CD4-positive, CD25-positive, alpha-beta regulatory T cell (primary cell): ENCODE results near the gene S100A12. TPM values are rescaled to one million over a fixed set of nuclear protein-coding genes. Genes with fewer than 3 reads are reported as not detected.
A peak's percentile ranks its signal among the peaks of the same experiment; 100 is the strongest.

Source experiments
- ATAC-seq, 2 donors: fragments of 150-1000 bp; cut with Tn5 transposase; one replicate each; pipeline ENCODE4 v1.10.0; 2021; ENCODE audit warnings: low read depth in 2 of 2, moderate number of reproducible peaks in 2 of 2, moderate library complexity in 1 of 2
- DNase-seq, 3 donors: peaks; one replicate each; pipeline versions ENCODE4 v3.0.0 to v3.0.0-alpha.2; 2012 to 2022; ENCODE audit warnings: mixed read lengths in 1 of 3
- H3K27ac ChIP-seq: one replicate; pipeline ENCODE4 v1.7.0; 2013; ENCODE audit warnings: mild to moderate bottlenecking, low read length; ENCODE audit not compliant: insufficient read depth, poor library complexity, severe bottlenecking
- H3K27me3 ChIP-seq: one replicate; pipeline ENCODE4 v1.7.0; 2013; ENCODE audit warnings: low read length; ENCODE audit not compliant: control insufficient read depth, insufficient read depth
- H3K36me3 ChIP-seq: one replicate; pipeline ENCODE4 v1.7.0; 2013; ENCODE audit warnings: mild to moderate bottlenecking, low read length, moderate library complexity; ENCODE audit not compliant: control insufficient read depth, insufficient read depth
- H3K4me1 ChIP-seq: 2 replicates; pipeline ENCODE4 v1.7.0; 2013; ENCODE audit warnings: mild to moderate bottlenecking, low read length; ENCODE audit not compliant: insufficient read depth, control insufficient read depth, poor library complexity, severe bottlenecking
- H3K4me3 ChIP-seq: one replicate; pipeline ENCODE4 v1.7.0; 2013; ENCODE audit warnings: low read depth, mild to moderate bottlenecking, low read length, moderate library complexity
- H3K9me3 ChIP-seq, 2 experiments: 1 replicate in 1 of 2; 2 replicates in 1 of 2; pipeline ENCODE4 v1.7.0; 2013; ENCODE audit warnings: low read length in 2 of 2, mild to moderate bottlenecking in 1 of 2, moderate library complexity in 1 of 2; ENCODE audit not compliant: control insufficient read depth in 2 of 2
- H3K27ac Mint-ChIP-seq, 3 donors: one replicate each; pipeline ENCODE4 v1.8.0; 2020 to 2022; ENCODE audit warnings: mild to moderate bottlenecking in 3 of 3, mixed read lengths in 3 of 3, moderate library complexity in 2 of 3
- H3K27me3 Mint-ChIP-seq: one replicate; pipeline ENCODE4 v1.8.0; 2022; ENCODE audit warnings: mild to moderate bottlenecking, mixed read lengths
- H3K36me3 Mint-ChIP-seq: one replicate; pipeline ENCODE4 v1.8.0; 2020; ENCODE audit warnings: mixed read lengths
- H3K4me1 Mint-ChIP-seq, 4 donors: one replicate each; pipeline ENCODE4 v1.8.0; 2020 to 2022; ENCODE audit warnings: mixed read lengths in 4 of 4, mild to moderate bottlenecking in 1 of 4
- H3K4me3 Mint-ChIP-seq, 4 donors: one replicate each; pipeline ENCODE4 v1.8.0; 2020 to 2022; ENCODE audit warnings: mild to moderate bottlenecking in 4 of 4, mixed read lengths in 4 of 4, moderate library complexity in 3 of 4
- H3K9me3 Mint-ChIP-seq, 7 donors: one replicate each; pipeline ENCODE4 v1.8.0; 2020 to 2022; ENCODE audit warnings: mixed read lengths in 7 of 7, mild to moderate bottlenecking in 3 of 7, moderate library complexity in 2 of 7
- polyA plus RNA-seq, 4 donors: library from polyadenylated mRNA; unstranded; fragments of 300-500 nt; fragmentation: Illumina TruSeq; gene quantifications; one replicate each; pipeline ENCODE4 v1.2.3, GENCODE V29; 2021
- total RNA-seq: library from RNA; stranded (reverse); gene quantifications from one replicate; pipeline ENCODE4 v1.2.3, GENCODE V29; 2022

S100A12 gene
- total and polyA plus RNA-seq, 5 donors from 2014 or later, result 0.51 to 2.2 TPM; not detected in 3

GRCh38 chr1:153358691-153358975, 16.8 kb downstream of the S100A12 start:
- peaks cover 0 to 13% (median 3%) of the 10 kb centered on the region in 4 donors for H3K4me1 Mint-ChIP-seq
- no peaks in the 10 kb centered on the region for H3K9me3 ChIP-seq
- peaks cover 0 to 1% (median 0%) of the 10 kb centered on the region in 7 donors for H3K9me3 Mint-ChIP-seq
- no peaks in the 10 kb centered on the region for H3K36me3 ChIP-seq
- H3K4me1 ChIP-seq, result peaks cover 6% of the 10 kb centered on the region
- H3K4me3 ChIP-seq, result no peak overlapping the region
- H3K27ac ChIP-seq, result no peak overlapping the region
- peaks cover 4% of the 10 kb centered on the region for H3K27me3 Mint-ChIP-seq
- no peak overlapping the region for H3K27ac Mint-ChIP-seq
- DNase-seq, result no peak
- H3K36me3 Mint-ChIP-seq, result no peaks in the 10 kb centered on the region
- no peaks in the 10 kb centered on the region for H3K27me3 ChIP-seq
- no peak overlapping the region for H3K4me3 Mint-ChIP-seq
- ATAC-seq, result no peak

DNA sequence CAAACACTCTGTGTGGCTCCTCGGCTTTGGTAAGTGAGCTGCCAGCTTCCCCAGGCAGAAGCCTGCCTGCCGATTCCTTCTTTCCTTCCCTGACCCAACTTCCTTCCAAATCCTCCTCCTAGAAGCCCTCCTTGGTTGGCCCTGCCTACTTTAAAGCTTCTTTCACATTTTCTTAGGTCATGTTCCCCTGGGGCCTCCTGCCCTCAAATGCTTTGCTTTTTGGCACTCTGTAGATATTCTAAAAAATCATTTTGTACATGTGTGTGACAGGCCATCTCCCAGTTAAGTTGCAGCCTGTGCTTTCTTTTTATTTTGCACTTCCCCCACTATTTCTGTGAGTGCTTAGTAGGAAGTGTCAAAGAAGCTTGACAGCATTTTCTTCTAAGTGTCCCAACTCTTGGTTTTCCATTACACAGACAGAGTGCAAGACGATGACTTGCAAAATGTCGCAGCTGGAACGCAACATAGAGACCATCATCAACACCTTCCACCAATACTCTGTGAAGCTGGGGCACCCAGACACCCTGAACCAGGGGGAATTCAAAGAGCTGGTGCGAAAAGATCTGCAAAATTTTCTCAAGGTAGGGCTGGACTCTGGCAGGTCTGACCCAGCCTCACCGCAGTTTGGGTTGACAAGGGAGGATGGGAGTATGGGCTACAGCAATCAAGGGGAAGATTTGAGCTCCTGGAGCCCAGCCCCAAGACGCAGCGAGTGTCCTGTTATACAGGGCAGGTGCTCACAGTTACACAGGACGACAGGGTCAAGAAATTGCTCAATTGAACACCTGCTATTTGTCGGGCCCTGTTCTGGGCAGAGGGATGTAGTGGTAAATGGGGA, 17.3 kb downstream of the S100A12 start, which contains the start of gene S100A9:
S100A9 (plus strand) TSS at position 2 of the 838 bp plus-strand sequence; CDS start at position 432, 430 bp downstream.
- ATAC-seq (no peak), DNase-seq (no peak)
- no peak within 1 kb of the TSS for H3K4me3 ChIP-seq
- Mint-ChIP-seq H3K27ac (peak within 1 kb of the TSS in 1 of 3 donors; percentile 71), H3K27me3 (peaks cover 4% of the 10 kb centered on the region), H3K36me3 (no peaks in the 10 kb centered on the region), H3K4me3 (peak within 1 kb of the TSS in 1 of 4 donors; percentile 54), H3K9me3 (peaks cover 0 to 1% (median 0%) of the 10 kb centered on the region in 7 donors), H3K4me1 (peaks cover 0 to 13% (median 3%) of the 10 kb centered on the region in 4 donors)
- H3K9me3 ChIP-seq, result no peaks in the 10 kb centered on the region
- H3K36me3 ChIP-seq, result no peaks in the 10 kb centered on the region
- no peaks in the 10 kb centered on the region for H3K27me3 ChIP-seq
- H3K4me1 ChIP-seq, result peaks cover 6% of the 10 kb centered on the region
- no peak within 1 kb of the TSS for H3K27ac ChIP-seq

- H3K36me3 ChIP-seq, result no peaks in the 10 kb centered on the region
- DNase-seq (no peak), ATAC-seq (peak in 1 of 2 donors; percentile 20)
- H3K27ac ChIP-seq, result no peak overlapping the region
- Mint-ChIP-seq H3K27me3 (peaks cover 11% of the 10 kb centered on the region), H3K4me1 (peaks cover 0 to 15% (median 6%) of the 10 kb centered on the region in 4 donors), H3K9me3 (peaks cover 0 to 1% (median 0%) of the 10 kb centered on the region in 7 donors), H3K27ac (peak overlapping the region in 1 of 3 donors; percentile 71), H3K36me3 (no peaks in the 10 kb centered on the region), H3K4me3 (peak overlapping the region in 1 of 4 donors; percentile 54)
- H3K27me3 ChIP-seq, result no peaks in the 10 kb centered on the region
- H3K9me3 ChIP-seq, result no peaks in the 10 kb centered on the region
- H3K4me1 ChIP-seq, result peaks cover 6% of the 10 kb centered on the region
- H3K4me3 ChIP-seq, result no peak overlapping the region
These were observed 18.2 kb downstream of the S100A12 start for GRCh38 chr1:153357076-153357852.

DNA sequence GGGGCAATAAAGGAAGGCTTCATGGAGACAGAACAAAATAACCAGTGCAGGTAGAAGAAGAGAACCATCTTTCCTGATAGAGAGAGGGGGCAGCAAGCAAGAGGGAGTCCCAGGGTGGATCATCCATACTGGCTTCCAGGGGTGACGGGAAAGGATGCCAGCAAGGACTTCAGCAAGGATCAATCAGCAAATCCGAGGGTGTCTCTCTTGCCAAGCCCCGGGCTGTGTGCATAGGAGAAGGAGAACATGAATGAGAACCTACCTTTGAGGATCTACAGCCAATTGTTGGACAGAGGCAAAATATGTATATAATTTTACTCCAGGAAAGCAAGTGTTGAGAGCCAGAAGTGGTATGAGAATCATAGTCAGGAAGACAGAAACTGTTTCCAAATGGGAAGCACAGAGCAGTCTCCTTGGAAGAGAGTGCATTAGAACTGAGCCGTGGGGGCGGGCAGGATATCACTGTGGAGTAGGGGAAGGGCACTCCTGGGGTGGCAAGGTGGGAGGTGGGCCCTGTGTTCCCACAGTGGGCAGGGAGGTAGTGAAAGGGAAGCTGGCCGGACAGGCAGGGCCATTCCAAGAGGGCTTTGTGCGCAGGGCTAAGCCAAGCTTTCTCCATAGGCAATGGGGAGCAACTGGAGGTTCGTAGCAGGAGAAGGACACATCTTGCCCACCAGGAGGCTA, 18.9 kb downstream of the S100A12 start:
- Mint-ChIP-seq H3K36me3 (no peaks in the 10 kb centered on the region), H3K9me3 (peaks cover 0 to 1% (median 0%) of the 10 kb centered on the region in 7 donors), H3K27ac (peak overlapping the region in 1 of 3 donors; percentile 31), H3K4me3 (no peak overlapping the region), H3K4me1 (peaks cover 0 to 15% (median 6%) of the 10 kb centered on the region in 4 donors), H3K27me3 (peaks cover 11% of the 10 kb centered on the region)
- H3K27me3 ChIP-seq, result no peaks in the 10 kb centered on the region
- H3K27ac ChIP-seq, result no peak overlapping the region
- H3K4me3 ChIP-seq, result no peak overlapping the region
- H3K36me3 ChIP-seq, result no peaks in the 10 kb centered on the region
- DNase-seq (no peak), ATAC-seq (no peak)
- peaks cover 6% of the 10 kb centered on the region for H3K4me1 ChIP-seq
- H3K9me3 ChIP-seq, result no peaks in the 10 kb centered on the region

DNA sequence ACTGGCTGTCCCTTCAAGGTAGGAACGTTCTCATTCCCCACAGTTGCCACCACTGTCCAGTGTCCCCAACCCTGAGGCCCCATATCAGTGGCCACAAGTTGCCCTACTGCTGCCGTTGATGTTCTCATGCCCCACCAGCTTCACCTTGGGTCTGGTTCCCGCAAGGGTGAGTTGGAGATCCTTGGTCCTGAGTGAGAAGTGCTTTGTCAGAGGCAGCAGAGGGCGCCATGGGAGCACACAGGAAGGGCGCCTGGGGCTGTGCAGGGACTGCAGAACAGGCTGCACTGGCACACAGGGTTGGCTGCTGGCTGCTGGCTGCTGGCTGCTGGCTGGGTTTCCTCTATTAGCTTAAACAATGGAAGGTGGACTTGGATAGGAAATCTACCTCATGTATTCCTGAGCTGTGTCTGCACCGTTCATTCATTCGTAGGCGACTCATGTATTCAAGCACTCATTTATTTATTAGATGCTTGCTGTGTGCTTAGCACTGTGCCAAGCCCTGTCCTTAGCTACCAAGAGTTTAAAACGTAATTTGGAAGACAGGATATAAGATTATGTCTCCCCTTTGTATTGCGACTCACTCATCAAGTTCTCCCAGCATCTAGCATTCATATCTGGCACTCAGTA, 19.9 kb downstream of the S100A12 start:
- Histone ChIP-seq H3K4me3 (no peak overlapping the region), H3K4me1 (peaks cover 6% of the 10 kb centered on the region), H3K36me3 (no peaks in the 10 kb centered on the region), H3K9me3 (no peaks in the 10 kb centered on the region), H3K27me3 (peaks cover 3% of the 10 kb centered on the region), H3K27ac (no peak overlapping the region)
- DNase-seq (peak in 1 of 3 donors; percentile 70), ATAC-seq (peak in 1 of 2 donors; percentile 50)
- H3K27ac Mint-ChIP-seq, result no peak overlapping the region
- H3K4me3 Mint-ChIP-seq, result peak overlapping the region in 1 of 4 donors; percentile 21
- H3K36me3 Mint-ChIP-seq, result no peaks in the 10 kb centered on the region
- peaks cover 0 to 15% (median 6%) of the 10 kb centered on the region in 4 donors for H3K4me1 Mint-ChIP-seq
- H3K27me3 Mint-ChIP-seq, result peaks cover 15% of the 10 kb centered on the region
- peaks cover 0 to 1% (median 0%) of the 10 kb centered on the region in 7 donors for H3K9me3 Mint-ChIP-seq

GRCh38 chr1:153354515-153355193, 20.8 kb downstream of the S100A12 start:
- peaks cover 17% of the 10 kb centered on the region for H3K27me3 Mint-ChIP-seq
- no peak overlapping the region for H3K27ac Mint-ChIP-seq

More at GRCh38 chr1:153354515-153355193, 20.8 kb downstream of the S100A12 start:
- H3K4me3 ChIP-seq, result no peak overlapping the region
- no peak for DNase-seq
- Mint-ChIP-seq H3K4me3 (no peak overlapping the region), H3K4me1 (peaks cover 0 to 15% (median 6%) of the 10 kb centered on the region in 4 donors), H3K36me3 (no peaks in the 10 kb centered on the region), H3K9me3 (peaks cover 0 to 1% (median 0%) of the 10 kb centered on the region in 7 donors)
- ATAC-seq, result no peak
- H3K9me3 ChIP-seq, result no peaks in the 10 kb centered on the region
- peaks cover 6% of the 10 kb centered on the region for H3K4me1 ChIP-seq
- peaks cover 3% of the 10 kb centered on the region for H3K27me3 ChIP-seq
- no peak overlapping the region for H3K27ac ChIP-seq
- H3K36me3 ChIP-seq, result no peaks in the 10 kb centered on the region
